H1 (cell line): Measurements from ENCODE around the gene CD52. TPM values are rescaled to one million over a fixed set of nuclear protein-coding genes. Genes with fewer than 3 reads are reported as not detected.

Source experiments
- E2F6 ChIP-seq: IDR thresholded peaks from 2 replicates; pipeline ENCODE4 v1.6.1; 2012; ENCODE audit warnings: inconsistent platforms
- GTF2F1 ChIP-seq: IDR thresholded peaks from 2 replicates; pipeline ENCODE4 v1.6.1; 2012; ENCODE audit warnings: low read depth, low read length, improper control_type of control experiment, borderline replicate concordance
- JUN ChIP-seq: IDR thresholded peaks from 2 replicates; pipeline ENCODE4 v1.6.1; 2011; ENCODE audit warnings: low read depth, mild to moderate bottlenecking, improper control_type of control experiment, low read length
- KDM5A ChIP-seq: fragments of 200-600 bp; IDR thresholded peaks from 2 replicates; pipeline ENCODE4 v1.7.1; 2012; ENCODE audit warnings: mild to moderate bottlenecking, low read length, inconsistent platforms, mixed read lengths
- MAFK ChIP-seq: IDR thresholded peaks from 2 replicates; pipeline ENCODE4 v1.6.1; 2012; ENCODE audit warnings: low read depth, mild to moderate bottlenecking, improper control_type of control experiment, low read length
- POLR2A ChIP-seq, 2 experiments: IDR thresholded peaks; 1 replicate in 1 of 2; 2 replicates in 1 of 2; pipeline ENCODE4 v1.6.1; 2011; ENCODE audit warnings: low read depth in 2 of 2, low read length in 2 of 2, mild to moderate bottlenecking in 2 of 2; ENCODE audit errors: control extremely low read depth in 1 of 2
- POLR2AphosphoS5 ChIP-seq: IDR thresholded peaks from 2 replicates; pipeline ENCODE4 v1.6.1; 2011; ENCODE audit warnings: low read depth, low read length
- POU5F1 ChIP-seq: IDR thresholded peaks from 2 replicates; pipeline ENCODE4 v1.6.1; 2011; ENCODE audit warnings: low read depth, mild to moderate bottlenecking, low read length, moderate library complexity
- RFX5 ChIP-seq: IDR thresholded peaks from 2 replicates; pipeline ENCODE4 v1.6.1; 2011; ENCODE audit warnings: low read depth, low read length, improper control_type of control experiment, borderline replicate concordance
- RXRA ChIP-seq: IDR thresholded peaks from 2 replicates; pipeline ENCODE4 v1.6.1; 2011; ENCODE audit warnings: low read depth, mild to moderate bottlenecking, low read length, moderate library complexity; ENCODE audit not compliant: insufficient read depth
- SIRT6 ChIP-seq: IDR thresholded peaks from one replicate; pipeline ENCODE4 v1.7.1; 2012; ENCODE audit warnings: low read length, inconsistent platforms
- SP4 ChIP-seq: IDR thresholded peaks from 2 replicates; pipeline ENCODE4 v1.6.1; 2012; ENCODE audit warnings: low read length, inconsistent platforms
- YY1 ChIP-seq: IDR thresholded peaks from 2 replicates; pipeline ENCODE4 v1.6.1; 2011; ENCODE audit warnings: low read depth, mild to moderate bottlenecking, low read length
- polyA plus RNA-seq, 7 experiments: library from polyadenylated mRNA; depleted of rRNA in 3 of 7; stranded (reverse) in 5 of 7; unstranded in 2 of 7; fragments of >200 nt in 5 of 7; fragments of 200-250 nt in 2 of 7; gene quantifications; 1 replicate in 5 of 7; 2 replicates in 1 of 7; 4 replicates in 1 of 7; pipeline versions ENCODE4 v1.2.1 to v1.2.3, GENCODE V29; 2011 to 2013; ENCODE audit warnings: missing spikeins in 2 of 7, mixed read lengths in 2 of 7
- total RNA-seq: library from RNA; stranded (reverse); fragmentation: NEBNext Ultra II Directional; extraction: Animal tissue kit (Norgen Biotek cat#: 25700); gene quantifications from 2 replicates; pipeline ENCODE4 v1.2.1, GENCODE V29; 2021

CD52 gene
- total and polyA plus RNA-seq, 2 of the 8 experiments (the other 6 are each of a cell fraction or from before 2014, with no cell fraction given): 2.4 to 3.1 TPM

- TF ChIP-seq RXRA (no peak), KDM5A (peak; percentile 83), JUN (no peak), MAFK (no peak), SIRT6 (no peak), SP4 (no peak), POU5F1 (no peak), YY1 (peak; percentile 95), RFX5 (no peak), E2F6 (0 out of 2 replicates have a peak, but pooled peaks have one; percentile 28), POLR2A (IDR thresholded peaks at IDR 0.05; ENCODE audit: control extremely low read depth in 1 of 2, low read depth in 2 of 2, low read length in 2 of 2) (peak in 1 of 2 experiments; percentile 55; a peak in 2 of 3 replicates), GTF2F1 (no peak), POLR2AphosphoS5 (no peak)
Observed at GRCh38 chr1:26306290-26307229, 11.2 kb upstream of the CD52 start, which contains the start of gene UBXN11 (continued).
